Gastrocnemius medialis (tissue), 4 donors: Measurements from ENCODE around the gene SLC27A6.

Experiments
- CTCF ChIP-seq, 5 experiments: fragments of 450-650 bp in 3 of 5; fragments of 200-600 bp in 2 of 5; sonication (generic) in 2 of 5; IDR thresholded peaks in 4 of 5; conservative IDR thresholded peaks in 1 of 5; 1 replicate in 4 of 5; 2 replicates in 1 of 5; pipeline ENCODE4 v1.5.1; 2016 to 2019; ENCODE audit warnings: antibody characterized with exemption in 5 of 5, mild to moderate bottlenecking in 3 of 5, moderate library complexity in 3 of 5
- POLR2A ChIP-seq, 2 donors: fragments of 450-650 bp; IDR thresholded peaks; one replicate each; pipeline ENCODE4 v1.6.1; 2017; ENCODE audit warnings: antibody characterized with exemption in 2 of 2, mild to moderate bottlenecking in 2 of 2, moderate library complexity in 2 of 2

- no peak for TF ChIP-seq CTCF (IDR thresholded peaks at IDR 0.05 in 4 of 5, conservative IDR thresholded peaks at IDR 0.05 in 1 of 5)
- no peak for TF ChIP-seq POLR2A (IDR thresholded peaks at IDR 0.05)
Observed at GRCh38 chr5:128966846-128967245, 1.6 kb downstream of the SLC27A6 start.
